Measurements from ENCODE around the gene RDH5.

Gene RDH5

GRCh38 chr12:55738123-55739024 is 18.2 kb downstream of the RDH5 start:
- in situ Hi-C loops (cut with HindIII; ENCODE audit: low sequenced_read_pairs), result no loop called here
- H3K4me3 ChIP-seq (ENCODE audit: low read depth, low read length), result peak overlapping the region; percentile 62
- peak; percentile 89 for DNase-seq (ENCODE audit: low read depth, low spot score)
- peak; percentile 66 for TF ChIP-seq CTCF (IDR thresholded peaks at IDR 0.05; ENCODE audit: low read depth, low read length)

- in situ Hi-C loops (cut with HindIII; ENCODE audit: low sequenced_read_pairs), result no loop called here
- H3K4me3 ChIP-seq (ENCODE audit: low read depth, low read length), result no peak overlapping the region
- no peak for TF ChIP-seq CTCF (IDR thresholded peaks at IDR 0.05; ENCODE audit: low read depth, low read length)
- DNase-seq (ENCODE audit: low read depth, low spot score), result no peak
These were observed 18.8 kb downstream of the RDH5 start for GRCh38 chr12:55739025-55739378.

GRCh38 chr12:55741931-55742680 is 21.9 kb downstream of the RDH5 start:
- no peak for DNase-seq (ENCODE audit: low read depth, low spot score)
- TF ChIP-seq CTCF (IDR thresholded peaks at IDR 0.05; ENCODE audit: low read depth, low read length), result no peak
- in situ Hi-C loops (cut with HindIII; ENCODE audit: low sequenced_read_pairs), result no loop called here
- peak overlapping the region; percentile 72 for H3K4me3 ChIP-seq (ENCODE audit: low read depth, low read length)

- in situ Hi-C loops (cut with HindIII; ENCODE audit: low sequenced_read_pairs), result no loop called here
- peak; percentile 73 for DNase-seq (ENCODE audit: low read depth, low spot score)
- peak within 1 kb of the TSS; percentile 72 for H3K4me3 ChIP-seq (ENCODE audit: low read depth, low read length)
- no peak for TF ChIP-seq CTCF (IDR thresholded peaks at IDR 0.05; ENCODE audit: low read depth, low read length)
These were observed 22.7 kb downstream of the RDH5 start, which contains the start of gene GDF11 for GRCh38 chr12:55742719-55743405. TSS of gene GDF11 (plus strand) at chr12:55743122. CDS start at chr12:55743317, 195 bp downstream.

GRCh38 chr12:55743406-55744339 is 23.5 kb downstream of the RDH5 start:
- TF ChIP-seq CTCF (IDR thresholded peaks at IDR 0.05; ENCODE audit: low read depth, low read length), result peak; percentile 4
- DNase-seq (ENCODE audit: low read depth, low spot score), result peak; percentile 67
- H3K4me3 ChIP-seq (ENCODE audit: low read depth, low read length), result peak overlapping the region; percentile 72
- in situ Hi-C loops (cut with HindIII; ENCODE audit: low sequenced_read_pairs), result no loop called here
